Sciatic nerve (tissue), 2 donors: Measurements from ENCODE around the gene BTAF1. TPM values are rescaled to one million over a fixed set of nuclear protein-coding genes. Genes with fewer than 3 reads are reported as not detected.
"Not testable (repeated sequence)": the region's sequence is repeated elsewhere in the genome, so short reads cannot be mapped to it uniquely, and the experiment has no call there.

Source experiments
- ATAC-seq: fragments of 200-7000 bp; cut with Tn5 transposase; one replicate; pipeline ENCODE4 v1.9.1; 2020; ENCODE audit warnings: mild to moderate bottlenecking, moderate library complexity
- DNase-seq: peaks from one replicate; pipeline ENCODE4 v3.0.0-alpha.2; 2020; ENCODE audit warnings: low spot score
- intact Hi-C: fragments of 100-400 bp; cut with DNase I; formaldehyde crosslinking; loops from one replicate; pipeline ENCODE4 v1.14.2; 2022
- total RNA-seq: library from RNA; stranded (reverse); fragmentation: NEBNext Ultra II Directional; extraction: Animal tissue kit (Norgen Biotek cat#: 25700); gene quantifications from one replicate; pipeline ENCODE4 v1.2.1, GENCODE V29; 2021
- donor health status: DM: no; HTN: no; CAD: no.
- donor health status: DM: no; HTN: no; CAD: no.

BTAF1 gene
- total RNA-seq, 1 donor from 2014 or later, result 57.1 TPM

DNA sequence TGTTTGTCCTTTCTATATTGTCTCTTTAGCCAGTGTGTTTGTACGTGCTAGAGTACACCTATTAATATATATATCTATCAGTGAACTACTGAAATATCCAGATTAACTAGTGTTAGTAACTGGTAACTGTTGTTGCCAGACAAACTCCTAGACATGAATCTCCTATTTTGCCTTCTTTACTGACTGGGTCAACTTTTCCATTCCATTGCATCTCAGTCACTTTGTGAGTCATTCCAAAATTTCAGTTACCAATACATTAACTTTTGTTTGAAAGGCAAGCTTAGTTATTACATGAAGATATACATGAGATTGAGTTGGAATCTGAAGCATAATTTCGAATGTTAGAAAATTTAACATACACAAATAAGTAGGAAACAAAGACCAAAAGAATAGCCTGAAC lies 51.4 kb downstream of the BTAF1 start:
- intact Hi-C loops, result no loop called here
- ATAC-seq (no peak), DNase-seq (no peak)

GRCh38 chr10:91975438-91975837 lies 51.9 kb downstream of the BTAF1 start:
- ATAC-seq (no peak), DNase-seq (no peak)
- intact Hi-C loops, result no loop called here

DNA sequence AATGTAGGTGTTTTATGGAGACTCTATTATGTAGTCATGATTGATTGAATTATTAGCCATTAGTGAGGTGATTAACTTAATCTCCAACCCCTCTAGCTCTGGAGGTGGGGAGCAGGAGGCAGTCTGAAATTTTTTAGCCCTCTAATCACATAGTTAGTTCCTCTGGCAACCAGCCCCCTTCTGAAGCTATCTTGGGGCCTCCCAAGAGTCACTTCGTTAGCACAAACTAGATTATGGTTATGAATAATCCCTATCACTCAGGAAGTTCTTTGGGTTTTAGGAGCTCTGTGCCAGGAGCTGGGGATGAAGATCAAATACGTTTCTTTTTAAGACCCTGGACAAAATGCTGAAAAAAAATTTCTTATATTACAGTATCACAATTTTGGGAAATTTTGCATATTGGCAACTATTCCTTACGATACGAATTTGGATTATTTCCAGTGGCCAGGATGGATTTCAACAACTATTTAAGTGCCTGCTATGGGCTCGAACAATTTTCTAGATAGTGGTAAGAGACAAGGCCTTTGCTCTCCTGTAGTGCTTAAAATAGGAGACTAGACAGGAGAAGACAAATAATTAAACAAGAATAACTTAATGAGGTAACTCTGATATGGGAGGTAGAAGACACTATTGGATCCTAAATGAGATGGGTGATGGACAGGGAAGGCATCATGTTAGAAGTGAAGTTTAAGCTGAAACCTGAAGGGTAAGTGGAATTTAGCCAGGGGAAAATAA lies 52.9 kb downstream of the BTAF1 start:
- intact Hi-C loops, result no loop called here
- no peak for DNase-seq
- ATAC-seq, result no peak

GRCh38 chr10:91977491-91977890 lies 53.9 kb downstream of the BTAF1 start:
- DNase-seq (no peak), ATAC-seq (no peak)
- intact Hi-C loops, result no loop called here

GRCh38 chr10:91978585-91978984 lies 55.0 kb downstream of the BTAF1 start:
- DNase-seq, result no peak
- ATAC-seq, result no peak
- intact Hi-C loops, result no loop called here

- no peak for ATAC-seq
- no peak for DNase-seq
- intact Hi-C loops, result no loop called here
These were observed 56.7 kb downstream of the BTAF1 start for GRCh38 chr10:91980319-91980718.

DNA sequence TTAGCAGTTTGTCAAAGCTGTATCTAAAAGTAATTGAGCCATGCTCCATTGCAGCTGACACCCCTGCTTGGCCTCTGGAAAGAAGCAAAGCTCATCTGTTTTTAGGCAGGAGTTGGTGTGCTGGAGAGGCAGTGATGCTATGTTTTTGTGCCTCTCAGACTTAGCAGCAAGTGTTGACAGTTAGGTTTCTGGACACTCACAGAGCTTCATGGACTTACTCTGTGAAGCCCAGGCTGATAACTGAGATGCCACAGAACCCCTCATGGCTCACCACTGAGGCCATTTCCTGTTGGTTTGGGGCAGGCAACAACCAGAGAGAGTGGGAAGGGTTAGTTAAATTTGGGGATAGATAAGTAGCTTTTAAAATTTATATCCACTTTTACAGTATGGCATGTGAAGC lies 59.8 kb downstream of the BTAF1 start:
- no peak for ATAC-seq
- intact Hi-C loops, result no loop called here
- DNase-seq, result no peak

- DNase-seq, result no peak
- intact Hi-C loops, result no loop called here
- no peak for ATAC-seq
These were observed 63.9 kb downstream of the BTAF1 start for GRCh38 chr10:91987397-91988037.

- intact Hi-C loops, result no loop called here
- no peak for ATAC-seq
These were observed 68.5 kb downstream of the BTAF1 start for GRCh38 chr10:91992031-91992430.

GRCh38 chr10:91996266-91996665 lies 72.7 kb downstream of the BTAF1 start:
- intact Hi-C loops, result no loop called here
- no peak for ATAC-seq

More at GRCh38 chr10:91992031-91992430, 68.5 kb downstream of the BTAF1 start:
- DNase-seq, result no peak

DNA sequence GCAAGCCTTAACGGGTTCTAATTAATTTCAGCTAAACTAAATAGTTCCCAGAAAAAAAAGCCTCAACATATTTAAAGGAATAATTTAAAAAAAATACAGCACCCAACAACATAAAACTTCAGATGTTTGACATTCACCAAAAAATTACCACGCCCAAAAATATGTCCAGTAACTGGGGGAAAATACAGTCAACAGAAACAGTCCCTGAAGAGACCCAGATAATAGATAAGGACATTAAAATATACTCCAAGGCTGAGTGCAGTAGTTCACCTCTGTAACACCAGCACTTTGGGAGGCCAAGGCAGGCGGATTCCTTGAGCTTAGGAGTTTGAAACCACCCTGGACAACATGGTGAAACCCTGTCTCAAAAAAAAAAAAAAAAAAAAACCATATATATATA lies 78.0 kb downstream of the BTAF1 start:
- ATAC-seq (no peak), DNase-seq (no peak)
- intact Hi-C loops, result no loop called here

More at GRCh38 chr10:91996266-91996665, 72.7 kb downstream of the BTAF1 start:
- no peak for DNase-seq

DNA sequence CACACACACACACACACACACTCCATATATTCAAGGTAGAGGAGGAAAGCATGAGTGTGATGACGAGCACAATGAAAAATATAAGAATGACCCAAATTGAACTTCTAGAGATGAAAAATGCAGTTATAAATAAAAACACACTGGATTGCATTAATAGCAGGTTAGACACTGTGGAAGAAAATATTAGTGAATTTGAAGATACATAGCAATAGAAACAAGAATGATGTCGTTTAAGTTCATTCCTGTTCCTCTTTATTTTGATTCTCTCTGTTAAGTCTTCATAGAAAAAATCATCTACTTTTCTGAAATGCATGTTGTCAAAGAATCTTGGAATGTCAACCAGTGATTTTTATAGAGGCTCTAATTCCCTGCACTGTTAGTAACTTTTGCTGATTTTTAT lies 78.4 kb downstream of the BTAF1 start:
- no peak for DNase-seq
- no peak for ATAC-seq
- intact Hi-C loops, result no loop called here

DNA sequence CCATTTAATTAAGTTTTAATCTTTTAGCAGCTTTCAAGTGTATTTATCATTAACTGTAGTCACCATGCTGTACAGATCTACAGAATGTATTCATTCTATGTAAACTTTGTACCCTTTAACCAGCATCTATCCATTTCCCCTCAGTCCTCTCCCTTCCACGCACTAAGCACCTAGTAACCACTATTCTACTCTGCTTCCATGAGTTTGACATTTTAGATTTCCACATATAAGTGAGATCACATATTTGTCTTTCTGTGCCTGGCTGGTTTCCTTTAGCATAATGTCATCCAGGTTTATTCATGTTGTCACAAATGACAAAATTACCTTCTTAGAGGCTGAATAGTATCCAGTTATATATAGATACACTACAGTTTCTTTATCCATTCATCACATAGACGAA lies 79.7 kb downstream of the BTAF1 start:
- intact Hi-C loops, result no loop called here
- DNase-seq, result no peak
- no peak for ATAC-seq

GRCh38 chr10:92005978-92006377 lies 82.4 kb downstream of the BTAF1 start:
- DNase-seq, result no peak
- ATAC-seq, result no peak
- intact Hi-C loops, result no loop called here

DNA sequence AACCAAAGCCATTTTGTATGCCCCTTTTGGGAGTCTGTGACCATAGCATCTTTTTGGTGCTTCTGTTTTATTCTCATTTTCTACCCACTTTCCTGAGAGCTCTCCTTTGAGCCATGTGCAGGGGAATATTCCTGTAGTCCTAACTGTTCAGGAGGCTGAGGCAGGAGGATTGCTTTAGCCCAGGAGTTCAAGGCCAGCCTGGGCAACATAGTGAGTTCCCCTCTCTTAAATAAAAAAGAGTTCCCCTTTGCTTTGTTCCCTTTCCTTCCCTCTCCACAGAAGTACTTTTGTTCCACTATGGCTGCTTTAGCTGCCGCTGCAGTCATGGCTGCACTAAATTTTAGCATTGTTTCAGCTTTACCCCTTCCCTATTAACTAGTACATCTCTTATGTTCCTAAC lies 85.9 kb downstream of the BTAF1 start:
- DNase-seq (no peak), ATAC-seq (no peak)
- intact Hi-C loops, result no loop called here

DNA sequence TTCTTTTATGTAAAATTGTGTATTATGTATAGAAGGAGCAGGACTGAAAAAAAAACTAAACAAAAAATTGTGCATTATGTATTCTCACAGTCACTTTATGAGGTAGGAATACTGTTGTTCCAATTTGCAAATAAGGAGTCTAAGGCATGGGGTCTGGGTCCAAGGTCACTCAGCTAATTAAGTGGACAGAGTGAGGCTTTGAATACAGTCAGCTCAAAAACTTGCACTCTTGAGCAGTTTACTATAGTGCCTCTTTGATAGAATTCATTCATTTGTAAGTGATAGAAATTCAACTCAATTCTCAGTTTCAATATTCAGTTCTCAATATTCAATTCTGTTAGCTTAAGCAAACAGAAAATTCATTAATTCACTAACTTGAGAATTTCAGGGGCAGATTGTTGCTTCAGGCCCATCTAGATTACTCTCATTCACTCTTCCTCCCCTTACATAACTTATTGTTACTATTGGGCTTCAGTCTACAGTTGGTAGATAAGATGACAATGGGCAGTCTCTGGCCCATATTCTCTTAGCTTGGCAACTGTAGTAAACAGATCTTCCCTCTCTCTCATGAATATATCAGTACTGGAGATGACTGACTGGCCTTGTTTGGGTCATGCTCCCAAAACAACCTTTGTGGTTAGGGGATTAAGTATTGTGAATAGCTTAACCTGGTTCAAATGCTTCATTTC lies 86.6 kb downstream of the BTAF1 start:
- DNase-seq (no peak), ATAC-seq (no peak)
- intact Hi-C loops, result no loop called here

DNA sequence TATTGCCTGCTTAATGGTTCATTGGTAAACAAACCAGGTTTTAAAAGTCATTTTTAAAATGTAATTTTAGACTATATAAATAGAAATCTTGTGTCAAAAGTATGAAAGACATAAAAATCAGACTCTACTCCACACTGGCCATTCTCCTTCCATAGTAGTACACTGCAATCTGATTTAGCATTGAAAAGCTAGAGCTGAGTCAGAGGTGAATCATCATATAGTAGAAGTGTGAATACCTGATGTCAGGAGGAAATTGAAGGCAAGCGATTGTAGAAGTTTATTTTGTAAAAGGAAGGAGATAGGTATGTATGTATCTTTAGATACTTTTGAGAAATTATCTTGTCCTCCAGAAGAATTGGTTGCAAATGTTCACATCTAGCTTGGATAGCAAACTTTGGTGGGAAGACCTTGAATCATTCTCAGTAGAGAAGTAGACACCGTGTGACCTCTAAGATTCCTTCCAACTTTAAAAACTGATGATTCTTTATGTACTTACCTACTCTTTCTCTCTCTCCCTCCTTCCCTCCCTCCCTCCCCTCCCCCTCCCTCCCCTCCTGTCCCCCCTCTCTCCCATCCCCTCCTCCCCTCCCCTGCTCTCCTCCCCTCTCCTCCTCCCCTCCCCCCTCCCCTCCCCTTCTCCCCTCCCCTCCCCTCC lies 88.1 kb downstream of the BTAF1 start:
- DNase-seq, result no peak
- intact Hi-C loops, result no loop called here
- ATAC-seq, result no peak

GRCh38 chr10:92014620-92015019 lies 91.0 kb downstream of the BTAF1 start:
- intact Hi-C loops, result no loop called here
- no peak for ATAC-seq
- DNase-seq, result no peak

GRCh38 chr10:92024700-92025099 lies 101.1 kb downstream of the BTAF1 start:
- DNase-seq, result no peak
- ATAC-seq, result no peak
- intact Hi-C loops, result no loop called here

- intact Hi-C loops, ATAC-seq, DNase-seq: not testable (repeated sequence)
These were observed 101.8 kb downstream of the BTAF1 start for GRCh38 chr10:92025340-92025739.
